AG10803 (cell line): ENCODE measurements around the gene CPEB3.

Source experiments
- DNase-seq: peaks from one replicate; pipeline ENCODE4 v3.0.0; 2010; ENCODE audit warnings: low read depth
- H3K4me3 ChIP-seq: 2 replicates; pipeline ENCODE4 v1.5.1; 2011; ENCODE audit warnings: mild to moderate bottlenecking, low read length, control low read depth
- CTCF ChIP-seq: conservative IDR thresholded peaks from 2 replicates; pipeline ENCODE4 v1.5.1; 2011; ENCODE audit warnings: mild to moderate bottlenecking, low read length, control low read depth, inconsistent platforms

Gene CPEB3

DNA sequence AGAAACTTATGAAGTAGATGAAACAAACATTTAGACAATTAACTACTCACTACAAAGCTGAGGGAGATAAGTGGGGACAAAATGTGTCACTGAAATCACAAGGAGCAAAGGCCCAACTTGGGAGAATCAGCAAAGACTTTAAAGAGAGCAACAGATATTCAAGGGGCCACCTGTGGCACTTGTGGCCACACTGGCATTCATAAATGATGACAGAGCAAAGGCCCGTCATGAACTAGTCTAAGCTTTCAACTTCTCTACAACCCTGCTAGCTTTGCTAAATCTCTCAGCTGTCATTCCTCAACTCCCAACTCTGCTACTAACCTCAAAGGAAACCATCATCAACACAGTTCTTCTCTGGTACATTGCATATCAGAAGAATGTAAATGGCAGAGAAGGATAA is 178.4 kb downstream of the CPEB3 start:
- DNase-seq = no peak
- TF ChIP-seq CTCF = no peak
- no peak overlapping the region for H3K4me3 ChIP-seq

DNA sequence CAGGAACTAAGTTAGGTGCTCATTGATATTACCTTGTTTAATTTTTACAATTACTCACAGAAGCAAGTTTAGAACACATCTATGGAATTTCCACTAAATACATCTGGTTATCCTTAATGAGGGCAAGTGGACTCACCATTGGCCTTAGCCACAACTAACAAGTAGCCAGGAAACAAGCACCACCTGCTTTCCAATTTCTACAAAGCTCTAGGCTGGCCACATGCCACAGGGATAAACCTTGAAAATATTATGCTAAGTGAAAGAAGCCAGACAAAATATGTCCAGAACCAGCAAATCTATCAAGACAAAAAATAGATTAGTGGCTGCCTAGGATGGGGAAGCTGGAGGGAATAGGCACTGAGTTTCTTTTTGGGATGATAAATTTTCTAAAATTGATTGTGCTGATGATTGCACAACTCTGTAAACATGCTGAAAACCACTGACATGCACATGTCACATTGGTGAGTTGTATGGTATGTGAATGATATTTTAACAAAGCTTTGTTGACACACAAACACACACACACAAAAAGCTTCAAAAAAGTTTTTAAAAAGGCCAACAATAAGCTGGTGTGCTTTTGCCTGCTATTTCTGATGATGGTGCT is 179.4 kb downstream of the CPEB3 start:
- peak; percentile 24 for DNase-seq
- H3K4me3 ChIP-seq = no peak overlapping the region
- no peak for TF ChIP-seq CTCF

- DNase-seq = peak; percentile 50
- H3K4me3 ChIP-seq = no peak overlapping the region
- no peak for TF ChIP-seq CTCF
These were observed 180.7 kb downstream of the CPEB3 start for GRCh38 chr10:92110039-92110794.

- TF ChIP-seq CTCF = no peak
- H3K4me3 ChIP-seq = no peak overlapping the region
- DNase-seq = no peak
These were observed 182.1 kb downstream of the CPEB3 start for GRCh38 chr10:92108747-92109146.

DNA sequence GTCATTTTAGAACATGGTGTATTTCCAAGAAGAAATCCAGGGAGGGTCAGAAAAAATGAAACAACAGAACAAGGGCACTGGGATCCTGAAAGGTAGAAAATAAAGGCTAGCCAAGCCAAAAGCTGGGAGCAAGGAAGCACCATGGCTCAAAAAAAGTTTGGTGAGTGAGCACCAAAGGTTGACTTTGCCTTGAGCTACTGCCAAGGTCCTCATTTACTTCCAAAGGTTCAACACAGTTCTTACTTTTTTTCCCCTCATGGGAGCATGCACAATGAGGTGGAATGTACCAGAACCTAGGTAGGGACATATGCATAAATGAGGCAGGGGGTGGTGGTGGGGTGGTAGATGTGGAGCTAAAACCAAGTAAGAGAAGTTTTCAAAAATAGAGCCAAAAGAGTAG is 182.8 kb downstream of the CPEB3 start:
- no peak overlapping the region for H3K4me3 ChIP-seq
- TF ChIP-seq CTCF = no peak
- DNase-seq = no peak

DNA sequence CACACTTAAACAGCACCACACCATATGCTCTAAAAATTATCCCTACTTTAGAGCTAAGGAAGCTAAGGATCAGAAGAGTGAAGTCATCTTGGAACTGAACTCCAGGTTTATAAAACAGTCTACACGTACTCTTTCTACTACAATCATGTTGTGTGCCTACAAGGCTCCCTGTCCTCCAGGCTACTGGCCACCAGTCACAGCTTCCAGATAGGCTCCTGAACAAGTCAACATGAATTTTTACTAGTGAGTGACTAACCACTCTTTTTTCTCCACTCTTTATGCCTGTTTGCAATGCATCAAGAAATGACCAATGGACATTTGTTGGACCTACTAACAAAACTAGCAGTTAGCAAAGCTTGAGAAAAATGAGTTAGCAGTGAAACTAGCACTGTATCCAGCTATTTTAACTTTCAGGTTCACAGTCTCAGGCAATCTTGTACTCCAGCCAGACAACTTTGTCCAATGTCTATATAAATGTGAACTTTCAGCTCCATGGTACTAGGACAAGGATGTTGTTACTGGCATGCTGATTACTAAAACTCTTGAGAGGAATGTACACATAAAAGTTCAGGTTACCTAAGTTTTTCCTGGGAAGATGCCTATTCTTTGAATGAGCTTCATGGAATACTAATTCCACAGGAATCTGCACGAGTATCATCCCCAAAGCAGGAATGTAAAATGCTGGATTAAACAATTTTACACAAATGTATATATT is 187.3 kb downstream of the CPEB3 start:
- peak; percentile 20 for DNase-seq
- H3K4me3 ChIP-seq = no peak overlapping the region
- TF ChIP-seq CTCF = no peak
